ENCODE measurements around the gene PDPN. TPM values are rescaled to one million over a fixed set of nuclear protein-coding genes. Genes with fewer than 3 reads are reported as not detected.
"Not testable (repeated sequence)": the region's sequence is repeated elsewhere in the genome, so short reads cannot be mapped to it uniquely, and the experiment has no call there.

The PDPN gene, protein sequence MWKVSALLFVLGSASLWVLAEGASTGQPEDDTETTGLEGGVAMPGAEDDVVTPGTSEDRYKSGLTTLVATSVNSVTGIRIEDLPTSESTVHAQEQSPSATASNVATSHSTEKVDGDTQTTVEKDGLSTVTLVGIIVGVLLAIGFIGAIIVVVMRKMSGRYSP
- total RNA-seq (2014; rRNA removed; shearing (Covaris generic)): not detected in 2 replicates

DNA sequence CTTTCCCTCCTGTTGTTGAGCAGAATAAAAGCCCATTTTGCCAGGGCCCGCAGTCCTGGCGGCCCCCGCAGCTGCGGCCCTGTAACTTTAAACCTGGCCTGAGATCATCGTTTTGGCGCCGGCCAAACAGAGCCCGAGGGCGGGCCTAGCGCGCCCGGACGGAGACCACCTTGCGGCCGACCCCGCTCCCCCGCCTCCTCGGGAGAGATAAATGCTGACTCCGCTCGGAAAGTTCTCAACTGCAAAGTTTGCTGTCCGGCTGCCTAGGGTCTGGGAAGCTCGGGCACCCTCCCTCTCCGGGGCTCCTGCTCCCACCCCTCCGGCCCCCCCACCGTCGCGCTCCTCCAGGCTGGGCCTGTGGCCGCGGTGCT, at the start of gene PDPN:
Gene PDPN, plus strand, starts transcription at position 238 of the 371 bp plus-strand sequence. CDS start 202 bp downstream, outside the sequence.
- DNase-seq (ENCODE audit: low spot score): no peak
- in situ Hi-C loops (cut with HindIII; ENCODE audit: low sequenced_read_pairs): no loop called here

DNA sequence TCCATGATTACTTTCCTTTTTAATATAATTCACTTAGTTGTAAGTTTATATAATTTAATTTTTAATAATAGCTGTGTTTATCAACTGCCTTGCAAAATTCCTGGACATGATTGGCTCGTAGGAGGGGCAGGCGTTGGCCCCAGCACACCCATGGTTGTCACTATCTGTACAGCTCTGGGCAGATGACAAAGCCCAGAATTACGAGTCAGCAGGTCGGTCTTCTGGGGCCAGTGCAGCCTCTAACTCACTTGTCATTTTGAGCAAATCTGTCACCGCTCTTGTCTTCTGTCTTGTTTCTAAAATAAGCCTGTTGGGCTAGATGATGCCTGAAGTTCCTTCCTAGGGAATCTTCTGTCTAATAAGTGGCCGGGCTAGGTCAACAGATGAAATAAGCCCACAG, 48.4 kb upstream of the PDPN start:
- in situ Hi-C loops (cut with HindIII; ENCODE audit: low sequenced_read_pairs): no loop called here

DNA sequence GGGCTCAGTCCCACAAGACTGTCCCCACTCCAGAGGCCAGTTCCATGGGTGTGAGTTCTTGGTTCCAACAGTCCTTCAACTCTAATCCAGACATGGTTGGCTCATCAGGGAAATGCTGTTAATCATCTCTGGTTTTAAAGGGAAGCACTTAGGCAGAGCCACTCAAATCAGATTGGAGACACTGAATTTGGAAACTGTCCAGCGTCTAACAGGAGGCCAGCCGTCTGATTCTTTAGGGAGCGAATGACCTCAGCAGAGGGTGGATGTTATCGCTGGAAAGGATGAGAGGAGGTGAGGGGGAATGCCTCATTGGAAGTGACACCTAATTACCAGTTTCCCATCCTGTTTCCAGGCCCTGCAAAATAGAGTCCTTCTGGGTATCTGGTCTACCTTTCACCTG, 47.1 kb upstream of the PDPN start:
- no peak for DNase-seq (ENCODE audit: low spot score)
- in situ Hi-C loops (cut with HindIII; ENCODE audit: low sequenced_read_pairs): no loop called here

More for the DNA sequence above, 48.4 kb upstream of the PDPN start:
- no peak for DNase-seq (ENCODE audit: low spot score)

DNA sequence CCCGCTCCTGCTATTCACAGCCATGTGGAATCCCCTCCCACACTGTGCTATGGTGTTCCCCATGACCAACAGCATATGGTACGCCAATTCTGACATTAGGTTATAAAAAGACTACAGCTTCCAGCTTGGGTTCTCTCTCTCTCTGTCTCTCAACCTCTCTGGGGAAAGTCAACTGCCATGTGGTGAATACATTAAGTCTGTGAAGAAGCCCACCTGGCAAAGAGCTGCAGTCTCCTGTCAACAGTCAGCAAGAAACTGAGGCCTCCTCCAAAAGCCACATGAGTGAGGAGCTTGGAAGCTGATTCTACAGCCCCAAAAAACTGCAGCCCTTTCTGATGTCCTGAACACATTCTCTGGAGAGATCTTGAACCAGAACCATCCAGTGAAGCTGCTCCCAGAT, 44.8 kb upstream of the PDPN start:
- in situ Hi-C loops (cut with HindIII; ENCODE audit: low sequenced_read_pairs): no loop called here
- no peak for DNase-seq (ENCODE audit: low spot score)

DNA sequence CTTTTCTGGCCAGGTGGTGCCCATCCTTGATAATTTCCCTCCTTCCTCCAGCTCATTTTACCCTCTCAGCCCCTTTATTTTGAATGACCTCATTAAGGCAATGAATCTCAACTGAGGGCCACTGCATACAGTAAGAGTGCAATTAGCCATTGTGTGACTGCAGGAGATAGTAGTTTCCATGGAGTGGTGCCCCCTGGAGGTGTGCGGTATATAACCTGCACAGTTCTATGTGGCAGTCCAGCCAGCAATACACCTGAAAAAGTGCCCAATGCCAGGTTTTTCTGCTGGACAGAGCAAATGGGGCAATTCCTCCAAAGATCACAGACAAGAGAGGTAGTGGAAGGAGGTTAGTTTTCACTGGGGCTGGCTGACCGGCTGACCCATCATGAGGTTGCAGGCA, 43.9 kb upstream of the PDPN start:
- DNase-seq (ENCODE audit: low spot score): no peak
- in situ Hi-C loops (cut with HindIII; ENCODE audit: low sequenced_read_pairs): no loop called here

DNA sequence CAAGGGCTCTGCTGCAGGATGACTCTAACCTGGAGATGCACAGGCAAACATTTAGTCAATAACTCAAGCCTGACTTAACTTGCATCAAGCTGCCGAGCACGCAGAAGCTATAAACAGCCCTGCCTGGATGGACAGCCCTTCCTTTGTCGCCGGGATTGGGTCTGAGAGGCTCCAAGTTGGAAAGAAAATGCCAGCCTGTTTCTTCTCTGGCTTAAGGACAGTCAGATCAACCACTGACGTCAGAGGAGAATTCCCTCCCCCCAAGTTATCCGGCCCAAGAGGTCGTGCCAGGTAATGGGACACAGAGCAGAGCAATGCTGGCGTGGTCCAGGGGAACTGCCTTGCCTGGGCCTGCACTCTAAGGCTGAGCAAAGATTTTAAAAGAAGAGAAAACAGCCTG, 42.8 kb upstream of the PDPN start:
- peak; percentile 25 for DNase-seq (ENCODE audit: low spot score)
- in situ Hi-C loops (cut with HindIII; ENCODE audit: low sequenced_read_pairs): no loop called here

DNA sequence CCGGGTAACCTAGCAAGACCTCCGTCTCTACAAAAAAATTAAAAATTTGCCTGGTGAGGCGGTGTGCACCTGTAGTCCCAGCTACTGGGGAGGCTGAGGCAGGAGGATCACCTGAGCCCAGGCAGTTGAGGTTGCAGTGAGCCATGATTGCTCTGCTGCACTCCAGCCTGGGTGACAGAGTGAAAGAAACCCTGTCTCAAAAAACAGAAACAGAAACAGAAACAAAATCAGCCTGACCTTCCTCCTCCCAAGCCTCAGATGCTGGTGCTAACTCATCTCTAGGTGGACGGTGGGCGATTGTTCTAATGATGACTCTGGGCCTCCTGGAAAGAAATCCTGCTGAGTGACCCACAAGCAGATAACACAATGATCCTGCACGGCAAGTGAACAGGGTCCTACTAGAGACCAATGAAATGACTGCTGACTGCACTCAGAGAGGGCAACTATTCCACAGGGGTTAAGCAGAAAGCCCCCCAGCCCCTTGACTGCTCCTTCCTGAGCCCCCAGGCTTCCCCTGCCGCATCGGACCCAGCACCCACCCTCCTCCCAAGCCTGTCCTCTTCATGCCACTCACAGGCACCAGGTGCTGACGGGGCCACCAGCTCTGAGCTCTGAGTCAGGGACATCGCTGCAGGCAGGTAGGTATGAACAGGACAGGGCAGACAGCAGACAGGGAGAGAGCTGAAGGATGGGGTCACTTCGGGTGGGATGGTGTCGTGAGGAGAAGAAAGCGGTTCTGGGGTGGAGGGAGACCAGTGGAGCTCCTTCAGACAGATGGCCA, 42.0 kb upstream of the PDPN start:
- DNase-seq (ENCODE audit: low spot score): no peak
- in situ Hi-C loops (cut with HindIII; ENCODE audit: low sequenced_read_pairs): no loop called here

DNA sequence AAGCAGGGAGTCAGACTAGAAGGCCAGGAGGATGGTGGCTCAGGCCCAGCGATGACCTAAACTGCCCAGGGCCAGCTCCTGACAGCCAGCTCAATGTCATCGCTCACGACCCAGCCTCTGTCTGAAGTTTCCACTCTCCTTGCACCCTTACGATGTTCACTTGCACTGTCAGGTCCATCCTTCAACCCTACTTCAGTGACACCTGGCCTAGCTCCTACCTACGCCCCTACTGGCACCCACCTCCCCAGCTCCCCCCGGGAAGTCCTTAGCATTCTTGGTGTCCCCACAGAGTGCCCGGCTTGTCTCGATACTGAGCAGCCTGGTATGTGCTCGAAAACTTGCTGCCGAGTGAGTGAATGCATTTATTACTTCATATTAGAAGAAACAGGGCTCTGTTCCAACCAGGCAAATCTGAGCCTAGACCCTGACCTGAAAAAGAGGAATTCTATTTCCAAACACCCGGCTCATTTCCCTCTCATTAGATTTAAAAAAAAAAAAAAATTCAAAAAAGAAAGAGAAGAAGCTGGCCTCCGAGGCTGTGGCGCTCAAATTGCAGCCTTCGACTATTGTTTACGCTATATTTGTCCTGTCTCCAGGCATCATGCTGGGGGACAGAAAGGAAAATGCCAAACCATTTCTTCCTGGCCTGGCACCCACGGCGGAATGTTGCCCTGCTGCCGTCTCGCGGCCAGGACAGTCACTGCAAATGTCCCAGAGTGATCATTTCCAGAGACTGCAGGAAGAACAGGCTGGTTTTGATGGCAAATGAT, 40.0 kb upstream of the PDPN start:
- DNase-seq (ENCODE audit: low spot score): peak; percentile 89

DNA sequence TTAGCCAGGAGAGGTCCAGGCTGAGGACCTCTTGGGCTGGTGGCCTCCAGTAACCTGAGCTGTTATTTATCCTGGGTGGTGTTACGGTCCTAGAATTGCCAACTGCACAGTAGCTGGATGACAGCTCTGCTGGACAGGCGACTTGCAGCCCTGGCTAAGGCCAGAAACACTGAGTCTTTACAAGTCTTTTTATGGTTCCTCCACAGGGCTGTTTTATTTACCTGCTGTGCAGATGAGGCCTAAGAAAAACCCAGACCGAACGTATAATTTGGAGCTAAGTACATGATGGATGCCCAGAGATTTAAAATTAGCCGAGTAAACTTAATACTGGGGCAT, 39.4 kb upstream of the PDPN start:
- in situ Hi-C loops (cut with HindIII; ENCODE audit: low sequenced_read_pairs): no loop called here

More for the DNA sequence above, 40.0 kb upstream of the PDPN start:
- in situ Hi-C loops (cut with HindIII; ENCODE audit: low sequenced_read_pairs): no loop called here

DNA sequence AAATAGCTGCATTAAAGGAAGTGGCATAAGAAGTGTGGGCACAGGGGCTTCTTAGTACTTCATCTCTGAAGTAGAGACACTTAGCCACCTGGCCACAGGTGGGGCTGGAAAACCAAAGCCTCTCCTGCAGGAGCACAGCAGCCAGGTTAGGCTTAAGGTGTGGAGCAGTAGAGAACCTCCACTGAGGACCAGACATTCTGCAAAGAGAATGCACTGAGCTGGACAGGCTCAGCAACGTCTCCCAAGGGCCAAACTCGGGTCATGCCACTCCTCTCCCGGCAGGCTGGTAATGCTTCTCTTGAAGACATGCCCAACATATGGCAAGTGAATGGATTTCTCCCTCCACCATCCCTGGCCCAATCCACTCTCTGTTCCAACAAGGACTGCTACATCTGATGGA, 36.8 kb upstream of the PDPN start:
- DNase-seq (ENCODE audit: low spot score): no peak
- in situ Hi-C loops (cut with HindIII; ENCODE audit: low sequenced_read_pairs): no loop called here

More for the DNA sequence above, 39.4 kb upstream of the PDPN start:
- DNase-seq (ENCODE audit: low spot score): no peak

DNA sequence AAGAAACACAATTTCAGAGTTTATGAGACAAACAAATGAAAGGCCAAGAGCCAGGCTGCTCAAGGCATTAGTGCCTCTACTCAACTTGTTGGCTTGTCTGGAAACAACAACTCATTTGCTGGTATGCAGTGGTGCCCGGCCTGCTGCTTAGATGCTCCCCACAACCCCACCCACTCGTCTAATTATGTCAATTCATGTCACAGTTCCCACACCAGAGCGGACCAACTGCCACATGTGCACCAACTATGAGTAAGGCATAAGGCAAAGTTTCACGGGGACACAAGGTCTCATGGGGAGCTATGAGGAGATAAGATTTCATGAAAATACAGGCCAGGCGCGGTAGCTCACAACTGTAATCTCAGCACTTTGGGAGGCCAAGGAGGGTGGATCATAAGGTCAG, 35.4 kb upstream of the PDPN start:
- DNase-seq (ENCODE audit: low spot score): no peak
- in situ Hi-C loops (cut with HindIII; ENCODE audit: low sequenced_read_pairs): no loop called here

DNA sequence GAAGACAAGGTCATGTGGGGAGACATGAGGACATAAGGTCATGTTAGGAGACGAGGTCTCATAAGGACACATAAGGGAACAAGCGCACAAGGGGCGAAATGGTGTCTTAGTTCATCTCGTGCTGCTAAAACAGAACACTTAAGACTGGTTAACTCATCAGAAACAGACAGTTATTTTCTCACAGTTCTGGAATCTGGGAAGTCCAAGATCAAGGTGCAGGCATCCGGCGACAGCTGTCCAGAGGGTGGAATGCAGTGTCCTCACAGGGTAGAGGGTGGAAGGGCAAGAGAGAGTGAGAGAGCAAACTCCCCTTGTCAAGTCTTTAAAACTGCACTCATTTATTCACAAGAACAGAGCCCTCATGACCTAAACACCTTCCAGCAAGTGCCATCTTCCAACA, 34.6 kb upstream of the PDPN start:
- DNase-seq (ENCODE audit: low spot score): no peak
- in situ Hi-C loops (cut with HindIII; ENCODE audit: low sequenced_read_pairs): no loop called here

DNA sequence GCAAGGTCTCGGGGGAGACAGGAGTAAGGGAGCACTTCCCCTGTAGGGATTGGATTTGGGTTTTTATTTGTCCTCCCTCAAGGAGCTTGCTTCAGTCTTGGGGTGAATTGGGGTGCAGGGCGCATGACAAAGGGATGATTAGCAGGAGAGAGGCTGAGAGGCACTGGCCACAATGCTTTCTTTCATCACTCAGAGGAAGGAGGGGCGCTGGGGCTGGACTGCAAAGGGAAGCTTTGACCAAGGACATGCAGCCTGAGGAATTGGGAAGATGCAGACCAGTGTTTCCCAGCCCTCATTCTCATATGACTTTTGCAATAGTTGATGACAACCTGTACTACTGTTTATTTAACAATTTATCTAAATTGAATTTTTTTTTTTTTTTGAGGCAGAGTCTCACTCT, 34.1 kb upstream of the PDPN start:
- in situ Hi-C loops (cut with HindIII; ENCODE audit: low sequenced_read_pairs): no loop called here
- no peak for DNase-seq (ENCODE audit: low spot score)

DNA sequence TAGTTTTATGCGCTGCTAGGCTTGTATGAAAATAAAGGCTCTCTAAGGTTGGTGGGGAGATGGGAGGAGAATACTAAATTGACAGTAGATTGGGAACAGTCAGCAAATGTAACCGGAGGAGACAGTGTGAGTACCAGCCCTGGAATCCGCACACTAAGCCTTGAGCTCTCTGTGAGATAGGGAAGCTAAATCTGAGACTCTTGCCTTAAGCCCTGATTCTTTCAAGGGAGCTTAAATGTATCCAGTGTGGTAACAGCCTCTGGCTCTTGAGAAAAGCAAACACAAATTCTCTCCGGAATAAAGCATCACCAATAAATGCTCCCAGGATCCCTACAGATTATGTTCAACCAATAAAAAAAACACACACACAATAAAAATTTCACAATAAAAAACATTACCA, 33.0 kb upstream of the PDPN start:
- in situ Hi-C loops (cut with HindIII; ENCODE audit: low sequenced_read_pairs): no loop called here
- no peak for DNase-seq (ENCODE audit: low spot score)

DNA sequence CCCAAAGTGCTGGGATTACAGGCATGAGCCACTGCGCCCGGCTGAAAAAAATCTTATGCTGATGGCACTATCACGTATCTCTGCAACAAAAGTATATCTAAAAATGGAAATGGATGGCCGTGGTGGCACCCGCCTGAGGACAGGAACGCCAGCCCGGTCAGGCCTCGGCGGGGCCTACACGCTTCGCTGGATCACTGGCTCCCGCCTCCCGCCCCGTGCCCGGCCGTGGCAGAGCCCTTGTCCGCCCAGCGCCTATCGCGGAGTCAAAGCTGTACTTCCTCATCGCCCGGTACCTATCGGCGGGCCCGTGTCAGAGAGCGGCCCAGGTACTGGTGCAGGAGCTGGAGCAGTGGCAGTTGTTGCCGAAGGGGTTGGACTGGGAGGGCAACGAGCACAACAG, 28.8 kb upstream of the PDPN start:
- no peak for DNase-seq (ENCODE audit: low spot score)

DNA sequence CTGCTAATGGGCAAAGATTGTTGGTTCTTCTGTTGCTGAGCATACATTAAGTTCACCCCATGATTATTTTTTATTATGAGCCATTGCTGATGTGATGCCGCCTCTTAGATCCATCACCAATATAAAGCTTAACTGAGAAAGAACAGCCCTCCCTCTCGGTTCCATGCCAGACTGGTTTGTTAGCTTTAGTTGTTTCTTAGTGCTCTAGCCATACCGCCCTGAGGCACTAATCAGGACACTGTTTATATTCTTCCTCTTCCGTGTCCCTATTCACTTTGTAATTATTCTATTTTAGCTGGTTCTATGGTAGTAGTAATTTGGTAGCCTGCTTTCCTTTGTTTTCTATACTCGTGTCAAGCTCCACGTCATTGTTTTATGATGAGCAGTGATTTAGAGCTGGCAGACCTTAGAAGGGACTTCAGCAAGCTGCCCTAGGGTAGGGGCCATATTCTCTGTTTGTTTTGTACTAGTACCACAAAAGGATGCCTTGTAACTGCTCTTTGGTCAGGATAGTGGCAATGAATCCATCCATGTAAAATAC, 27.3 kb upstream of the PDPN start:
- DNase-seq (ENCODE audit: low spot score): no peak
- in situ Hi-C loops (cut with HindIII; ENCODE audit: low sequenced_read_pairs): no loop called here

More for the DNA sequence above, 28.8 kb upstream of the PDPN start:
- in situ Hi-C loops (cut with HindIII; ENCODE audit: low sequenced_read_pairs): no loop called here

DNA sequence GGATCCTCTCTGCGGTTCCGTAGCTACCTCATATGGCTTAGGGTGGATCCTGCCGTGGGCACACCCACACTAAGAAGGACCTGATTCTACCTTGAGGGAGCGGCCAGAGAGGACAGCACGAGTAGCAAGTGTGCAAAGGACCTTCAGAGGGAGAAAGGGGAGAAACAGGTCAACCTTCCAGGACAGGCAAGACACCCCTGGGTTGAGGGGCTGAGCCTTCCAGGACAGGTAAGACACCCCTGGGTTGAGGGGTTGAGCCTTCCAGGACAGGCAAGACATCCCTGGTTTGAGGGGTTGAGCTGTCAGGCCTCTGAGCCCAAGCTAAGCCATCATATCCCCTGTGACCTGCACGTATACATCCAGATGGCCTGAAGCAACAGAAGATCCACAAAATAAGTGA, 23.1 kb upstream of the PDPN start:
- in situ Hi-C loops (cut with HindIII; ENCODE audit: low sequenced_read_pairs): no loop called here
- DNase-seq (ENCODE audit: low spot score): no peak

DNA sequence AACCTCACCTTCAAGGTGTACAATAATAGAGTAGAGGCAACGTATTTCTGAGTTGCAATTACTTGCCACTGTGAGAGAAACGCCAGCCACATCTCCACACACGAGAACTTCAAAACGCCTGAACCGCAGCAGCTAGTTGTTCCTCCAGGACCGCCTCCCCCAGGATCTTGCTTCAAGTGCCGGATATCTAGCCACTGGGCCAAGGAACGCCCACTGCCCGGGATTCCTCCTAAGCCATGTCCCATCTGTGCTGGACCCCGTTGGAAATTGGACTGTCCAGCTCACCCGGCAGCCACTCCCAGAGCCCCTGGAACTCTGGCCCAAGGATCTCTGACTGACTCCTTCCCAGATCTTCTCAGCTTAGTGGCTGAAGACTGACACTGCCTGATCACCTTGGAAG, 20.7 kb upstream of the PDPN start:
- DNase-seq (ENCODE audit: low spot score); in situ Hi-C loops (cut with HindIII; ENCODE audit: low sequenced_read_pairs): not testable (repeated sequence)

DNA sequence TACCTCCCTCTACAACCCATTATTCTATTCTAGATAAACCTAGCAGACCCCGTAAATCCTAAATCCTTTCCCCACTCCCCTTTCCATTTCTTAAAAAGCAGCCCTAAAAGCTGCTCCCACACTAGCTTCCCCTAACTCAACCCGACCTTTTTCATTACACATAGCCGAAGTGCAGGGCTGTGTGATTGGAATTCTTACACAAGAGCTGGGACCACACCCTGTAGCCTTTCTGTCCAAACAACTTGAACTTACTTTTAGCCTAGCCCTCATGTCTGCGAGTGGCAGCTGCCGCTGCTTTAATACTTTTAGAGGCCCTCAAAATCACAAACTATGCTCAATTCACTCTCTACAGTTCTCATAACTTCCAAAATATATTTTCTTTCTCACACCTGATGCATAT, 19.6 kb upstream of the PDPN start:
- in situ Hi-C loops (cut with HindIII; ENCODE audit: low sequenced_read_pairs): no loop called here
- DNase-seq (ENCODE audit: low spot score): no peak

DNA sequence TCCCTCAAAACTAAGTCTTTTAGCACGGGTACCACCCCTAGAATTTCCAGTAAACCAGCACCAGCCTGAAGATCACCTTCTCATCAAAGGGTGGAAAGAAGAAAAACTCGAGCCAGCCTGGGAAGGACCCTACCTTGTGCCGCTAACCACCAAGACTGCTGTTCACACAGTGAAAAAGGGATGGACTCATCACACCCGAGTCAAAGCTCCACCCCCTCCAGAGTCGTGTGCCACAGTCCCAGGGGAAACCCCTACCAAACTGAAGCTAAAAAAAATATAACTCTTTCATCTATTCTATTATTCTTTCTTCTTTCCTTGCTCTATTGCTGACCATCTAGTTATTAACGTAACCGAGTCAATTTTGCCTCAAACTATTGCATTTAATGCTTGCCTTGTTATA, 13.2 kb upstream of the PDPN start:
- DNase-seq (ENCODE audit: low spot score); in situ Hi-C loops (cut with HindIII; ENCODE audit: low sequenced_read_pairs): not testable (repeated sequence)
